K562 (cell line): ENCODE results near the gene GPR26. TPM values are rescaled to one million over a fixed set of nuclear protein-coding genes. Genes with fewer than 3 reads are reported as not detected.
A peak's percentile ranks its signal among the peaks of the same experiment; 100 is the strongest.

Experiments used
- ATAC-seq: fragments of 200-7000 bp; cut with Tn5 transposase; 3 replicates; pipeline ENCODE4 v1.9.1; 2020; ENCODE audit warnings: moderate library complexity
- BruUV-seq: library from RNA; stranded (reverse); fragments of 400-500 nt; replicated peaks from 2 replicates; lab custom pipeline; 2021; lab: Mats Ljungman, UMichigan
- CTCF ChIA-PET: fragments of 300-600 bp; formaldehyde crosslinking; extraction: SDS; loops from one replicate; lab custom pipeline; 2021; ENCODE audit warnings: low intra/inter-chr PET ratio; lab: Yijun Ruan, JAX
- POLR2A ChIA-PET: fragments of 300-600, 350-650 bp; sonication (Branson Sonifier 250); formaldehyde crosslinking; extraction: SDS; loops from one replicate; lab custom pipeline; 2021; ENCODE audit warnings: antibody characterized with exemption, inconsistent platforms; lab: Yijun Ruan, JAX
- DNase-seq, 4 experiments: peaks; one replicate each; pipeline versions ENCODE4 v3.0.0 to v3.0.0-alpha.2; 2011 to 2018; ENCODE audit warnings: low spot score in 3 of 4, mixed read lengths in 3 of 4; ENCODE audit errors: extremely low read depth in 1 of 4
- FAIRE-seq: peaks from 2 replicates; lab custom pipeline; 2011; peaks lifted over from hg19 to GRCh38; lab: Jason Lieb, UNC
- H2AFZ ChIP-seq: 2 replicates; pipeline ENCODE4 v1.6.0; 2011; ENCODE audit warnings: low read depth, low read length, control low read depth, inconsistent platforms
- H3K27ac ChIP-seq: fragments of 200-600 bp; 3 replicates; pipeline ENCODE4 v1.8.0; 2011; ENCODE audit warnings: low read depth, mild to moderate bottlenecking, control low read depth, inconsistent platforms, low read length, moderate library complexity, mixed read lengths; ENCODE audit errors: extremely low read depth
- H3K27me3 ChIP-seq, 2 experiments: fragments of 300-600 bp in 1 of 2; 2 replicates in 1 of 2; 3 replicates in 1 of 2; pipeline versions ENCODE4 v1.6.0 to v1.8.0; 2011; ENCODE audit warnings: inconsistent platforms in 2 of 2, low read length in 2 of 2, mild to moderate bottlenecking in 1 of 2, mixed read lengths in 1 of 2, moderate library complexity in 1 of 2; ENCODE audit not compliant: control insufficient read depth in 2 of 2, insufficient read depth in 2 of 2
- H3K36me3 ChIP-seq: fragments of 300-600 bp; 3 replicates; pipeline ENCODE4 v1.8.0; 2011; ENCODE audit warnings: mild to moderate bottlenecking, low read length, inconsistent platforms; ENCODE audit not compliant: control insufficient read depth, insufficient read depth
- H3K4me1 ChIP-seq, 2 experiments: fragments of 200-600 bp in 1 of 2; replicated peaks in 1 of 2; 2 replicates in 1 of 2; 3 replicates in 1 of 2; pipeline versions ENCODE4 v1.5.1 to v1.8.0; 2011; ENCODE audit warnings: inconsistent platforms in 2 of 2, low read length in 2 of 2, mild to moderate bottlenecking in 1 of 2, mixed read lengths in 1 of 2, moderate library complexity in 1 of 2; ENCODE audit not compliant: control insufficient read depth in 2 of 2, insufficient read depth in 2 of 2
- H3K4me2 ChIP-seq: 2 replicates; pipeline ENCODE4 v1.6.1; 2011; ENCODE audit warnings: low read length, control low read depth, inconsistent platforms, mixed read lengths; ENCODE audit not compliant: insufficient read depth
- H3K4me3 ChIP-seq: fragments of 200-600 bp; sonication (generic), shearing (Covaris generic); 2 replicates; pipeline ENCODE4 v1.5.1; 2016; ENCODE audit warnings: control low read depth, inconsistent platforms
- H3K79me2 ChIP-seq: fragments of 200-600 bp; 3 replicates; pipeline ENCODE4 v1.8.0; 2011; ENCODE audit warnings: low read length, inconsistent platforms; ENCODE audit not compliant: control insufficient read depth, insufficient read depth
- H3K9ac ChIP-seq, 2 experiments: 2 replicates each; pipeline versions ENCODE4 v1.6.0 to v1.6.1; 2011; ENCODE audit warnings: low read depth in 2 of 2, low read length in 2 of 2, control low read depth in 1 of 2, inconsistent platforms in 1 of 2, mild to moderate bottlenecking in 1 of 2, mixed read lengths in 1 of 2; ENCODE audit not compliant: insufficient read depth in 1 of 2
- H3K9me1 ChIP-seq: one replicate; pipeline ENCODE4 v1.6.0; 2011; ENCODE audit warnings: inconsistent platforms, mild to moderate bottlenecking, low read length, moderate library complexity; ENCODE audit not compliant: control insufficient read depth, insufficient read depth
- H3K9me3 ChIP-seq: replicated peaks from 2 replicates; pipeline ENCODE4 v1.5.1; 2011; ENCODE audit warnings: low read depth, low read length, inconsistent platforms; ENCODE audit not compliant: control insufficient read depth, insufficient read depth
- H4K20me1 ChIP-seq: replicated peaks from 2 replicates; pipeline ENCODE4 v1.6.1; 2011; ENCODE audit warnings: low read length, inconsistent platforms, mixed read lengths; ENCODE audit not compliant: control insufficient read depth, insufficient read depth
- BDP1 ChIP-seq: IDR thresholded peaks from 3 replicates; pipeline ENCODE4 v1.6.1; 2011; ENCODE audit not compliant: insufficient read length, insufficient read depth
- CTBP1 ChIP-seq: fragments of 450-650 bp; IDR thresholded peaks from 2 replicates; pipeline ENCODE4 v1.6.1; 2016; ENCODE audit warnings: borderline replicate concordance
- GTF3C2 ChIP-seq: IDR thresholded peaks from 3 replicates; pipeline ENCODE4 v1.6.1; 2011; ENCODE audit warnings: borderline replicate concordance, mild to moderate bottlenecking, moderate library complexity; ENCODE audit not compliant: insufficient read length; ENCODE audit errors: extremely low read depth
- PRMT5 ChIP-seq: sonication (generic); formaldehyde crosslinking; IDR thresholded peaks from 2 replicates; pipeline ENCODE4 v1.5.0; 2020; ENCODE audit warnings: missing genetic modification reagents
- STAG1 ChIP-seq: sonication (generic); formaldehyde crosslinking; IDR thresholded peaks from 2 replicates; pipeline ENCODE4 v1.5.0; 2020; ENCODE audit warnings: missing genetic modification reagents, borderline replicate concordance
- ZFP36 ChIP-seq: fragments of 150-350 bp; IDR thresholded peaks from 2 replicates; pipeline ENCODE4 v1.6.1; 2018; ENCODE audit warnings: low read length, low read depth; ENCODE audit not compliant: partially characterized antibody
- ZNF584 ChIP-seq: fragments of 200-800 bp; sonication (Bioruptor generic); IDR thresholded peaks from 2 replicates; pipeline ENCODE4 v1.6.1; 2016; ENCODE audit warnings: low read depth, mild to moderate bottlenecking, missing genetic modification characterization, missing compliant biosample characterization
- WGBS: fragments of 100-300 bp; shearing (Covaris generic); methylation state at CpG from one replicate; pipeline ENCODE4 v1.1.6; 2016; ENCODE audit warnings: low coverage, mixed read lengths; ENCODE audit not compliant: insufficient coverage; ENCODE audit errors: missing lambda C conversion rate; 5-methylcytosine and 5-hydroxymethylcytosine counted together
- in situ Hi-C: fragments of 300-500 bp; cut with MboI; formaldehyde crosslinking; loops from 4 replicates; pipeline ENCODE4 v1.15.0; 2018; ENCODE audit warnings: inconsistent platforms, mixed read lengths
- intact Hi-C: fragments of 100-400 bp; cut with micrococcal nuclease; formaldehyde crosslinking; loops from 2 replicates; pipeline ENCODE4 v1.14.2; 2022
- polyA plus RNA-seq, 8 experiments: library from polyadenylated mRNA; depleted of rRNA in 4 of 8; stranded (reverse) in 5 of 8; unstranded in 3 of 8; fragments of >200 nt; fragmentation: Nextera tagmentation in 2 of 8; fragmentation: Illumina TruSeq in 1 of 8; extraction: Ambion mirVana in 2 of 8; extraction: Trizol in 1 of 8; gene quantifications; 2 replicates each; pipeline versions ENCODE4 v1.2.1 to v1.2.3, GENCODE V29; 2011 to 2014; ENCODE audit warnings: inconsistent platforms in 1 of 8, missing spikeins in 1 of 8
- total RNA-seq, 7 experiments: library from RNA; depleted of rRNA in 6 of 7; stranded (reverse); fragments of >200 nt in 6 of 7; fragmentation: Illumina TruSeq in 2 of 7; extraction: Trizol in 2 of 7; gene quantifications; 2 replicates each; pipeline versions ENCODE4 v1.2.1 to v1.2.3, GENCODE V29; 2011 to 2021; ENCODE audit warnings: low replicate concordance in 1 of 7

Gene GPR26
- total and polyA plus RNA-seq, 9 of the 15 experiments (the other 6 are each of a cell fraction or from before 2014, with no cell fraction given) = not detected

GRCh38 chr10:123743441-123744223, 77.5 kb downstream of the GPR26 start:
- H3K36me3 ChIP-seq = no peaks in the 10 kb centered on the region
- WGBS = 2% methylated on average over 13 of the region's 13 CpGs
- TF ChIP-seq ZFP36 = peak; percentile 61
- no peak for TF ChIP-seq CTBP1
- H3K79me2 ChIP-seq = no peaks in the 10 kb centered on the region
- peaks cover 0 to 11% of the 10 kb centered on the region in 2 experiments; a peak in 1 of 5 replicates for H3K27me3 ChIP-seq
- no peaks in the 10 kb centered on the region for H4K20me1 ChIP-seq
- DNase-seq (no peak), ATAC-seq (no peak), FAIRE-seq (no peak)
- CTCF ChIA-PET = no interaction called here
- no peaks in the 10 kb centered on the region for H3K9me1 ChIP-seq
- no peak overlapping the region for H3K4me3 ChIP-seq
- POLR2A ChIA-PET = no interaction called here
- no peak overlapping the region for H3K9ac ChIP-seq
- intact Hi-C loops (no loop called here), in situ Hi-C loops (no loop called here)
- H3K27ac ChIP-seq = no peak overlapping the region
- no peaks in the 10 kb centered on the region for H3K4me1 ChIP-seq
- H3K4me2 ChIP-seq = no peak overlapping the region
- H2AFZ ChIP-seq = no peak overlapping the region
- BruUV-seq = no TSS peak
- no peaks in the 10 kb centered on the region for H3K9me3 ChIP-seq

GRCh38 chr10:123744224-123744536, 78.0 kb downstream of the GPR26 start:
- Histone ChIP-seq H3K9ac (no peak overlapping the region), H2AFZ (no peak overlapping the region), H3K36me3 (no peaks in the 10 kb centered on the region), H3K4me3 (no peak overlapping the region), H3K27me3 (peaks cover 0 to 11% of the 10 kb centered on the region in 2 experiments; a peak in 1 of 5 replicates), H3K4me2 (no peak overlapping the region), H3K27ac (no peak overlapping the region), H4K20me1 (no peaks in the 10 kb centered on the region), H3K4me1 (no peaks in the 10 kb centered on the region), H3K9me3 (no peaks in the 10 kb centered on the region), H3K9me1 (no peaks in the 10 kb centered on the region), H3K79me2 (no peaks in the 10 kb centered on the region)
- 0% methylated on average over 5 of the region's 6 CpGs for WGBS
- no peak for ATAC-seq
- POLR2A ChIA-PET = no interaction called here
- intact Hi-C loops = no loop called here
- CTCF ChIA-PET = no interaction called here
- FAIRE-seq = no peak
- BruUV-seq = no TSS peak
- in situ Hi-C loops = no loop called here
- no peak for DNase-seq
- no peak for TF ChIP-seq STAG1 (CRISPR knock-in tag)
- no peak for TF ChIP-seq PRMT5 (CRISPR knock-in tag)
- no peak for TF ChIP-seq ZNF584 (CRISPR knock-in tag)
- TF ChIP-seq BDP1 = no peak
- no peak for TF ChIP-seq GTF3C2
